ENCODE measurements around the gene KIAA1217.

Gene KIAA1217

GRCh38 chr10:24242562-24242961, 33.6 kb downstream of the KIAA1217 start:
- no peak for DNase-seq

GRCh38 chr10:24246365-24246764, 37.4 kb downstream of the KIAA1217 start:
- no peak for DNase-seq

- DNase-seq = no peak
These were observed 38.9 kb downstream of the KIAA1217 start for GRCh38 chr10:24247841-24248240.

- DNase-seq = no peak
These were observed 41.0 kb downstream of the KIAA1217 start for GRCh38 chr10:24249829-24250415.

DNA sequence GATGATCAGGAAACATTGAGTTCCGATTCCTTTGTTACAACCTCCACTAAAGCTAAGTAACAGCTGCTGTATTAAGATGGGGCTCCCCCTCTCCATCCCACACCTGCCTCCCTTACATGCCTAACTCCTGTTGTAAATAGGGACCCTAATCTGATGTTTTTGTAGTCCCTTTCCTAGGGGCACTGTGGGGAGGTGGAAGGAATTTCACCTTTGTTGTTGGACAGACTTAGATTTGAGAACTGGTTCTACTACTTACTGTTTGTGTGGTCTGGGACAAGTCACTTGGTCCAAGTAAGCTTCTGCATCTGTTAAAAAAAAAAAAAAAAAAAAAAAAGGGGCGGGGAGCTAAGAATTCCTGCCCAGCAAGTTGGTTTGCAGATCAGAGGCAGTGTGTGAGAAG, 42.6 kb downstream of the KIAA1217 start:
- no peak for DNase-seq

DNA sequence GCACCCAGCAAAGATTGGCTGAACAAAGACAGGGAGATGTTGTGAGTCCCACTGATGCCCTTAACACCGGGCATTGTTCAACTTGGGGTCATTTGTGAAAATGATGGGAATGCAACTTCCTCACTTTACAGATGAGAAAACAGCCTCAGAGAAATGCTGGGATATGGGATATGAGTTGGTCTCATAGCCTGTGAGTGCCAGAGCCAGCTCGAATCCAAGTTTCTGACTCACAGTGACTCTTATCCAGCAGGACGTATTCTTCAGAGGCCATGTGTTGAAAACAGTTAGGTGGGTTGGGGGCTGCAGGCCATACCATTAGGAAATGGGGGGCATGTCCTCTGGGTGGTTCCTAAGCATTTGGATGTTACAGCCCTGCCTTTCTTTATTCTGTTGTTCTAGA, 45.2 kb downstream of the KIAA1217 start:
- DNase-seq = no peak

- no peak for DNase-seq
These were observed 46.4 kb downstream of the KIAA1217 start for GRCh38 chr10:24255115-24255880.

DNA sequence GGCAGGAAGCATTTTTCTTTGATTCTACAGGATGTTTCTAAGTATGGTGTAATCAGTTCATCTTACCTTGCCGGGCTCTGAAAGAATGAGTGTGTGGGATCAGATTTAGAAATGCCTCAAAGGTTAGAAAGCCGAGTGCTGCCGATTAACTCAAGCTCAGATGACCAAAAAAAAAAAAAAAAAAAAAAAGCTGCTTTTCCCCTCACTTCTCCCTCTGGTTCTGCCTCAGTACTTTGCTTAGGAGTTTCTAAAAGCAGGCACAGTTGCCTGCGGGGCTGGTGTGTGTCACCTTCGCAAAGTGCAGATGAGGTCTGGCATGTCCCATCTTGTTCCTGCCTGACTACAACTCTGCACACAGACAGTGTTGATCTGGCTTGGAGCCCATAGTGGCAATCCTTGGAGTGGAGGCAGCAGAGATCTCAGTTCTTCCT, 47.0 kb downstream of the KIAA1217 start:
- DNase-seq = peak; percentile 44

- DNase-seq = peak; percentile 35
These were observed 47.7 kb downstream of the KIAA1217 start for GRCh38 chr10:24256619-24257107.

DNA sequence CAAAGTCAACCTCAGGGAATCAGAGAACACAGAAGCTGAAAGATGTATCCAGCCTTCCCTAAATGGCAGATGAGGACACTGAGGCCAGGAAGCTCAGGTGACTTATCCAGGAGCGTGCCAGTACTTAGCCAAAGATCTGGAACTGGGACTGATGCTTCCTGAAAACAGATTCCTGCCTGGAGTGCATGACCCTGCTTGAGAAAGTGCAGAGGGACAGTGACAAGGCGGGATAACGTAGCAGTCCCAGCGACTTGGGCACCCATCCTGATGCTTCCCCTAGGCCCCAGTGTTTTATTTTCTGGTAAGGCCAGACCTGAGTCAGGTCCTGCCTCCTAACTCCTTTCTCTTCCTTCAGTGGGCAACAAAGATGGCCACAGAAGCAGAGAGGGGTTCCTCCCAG, 48.6 kb downstream of the KIAA1217 start:
- no peak for DNase-seq

GRCh38 chr10:24259365-24260130, 50.6 kb downstream of the KIAA1217 start:
- no peak for DNase-seq

GRCh38 chr10:24261627-24262026, 52.7 kb downstream of the KIAA1217 start:
- no peak for DNase-seq

- DNase-seq = no peak
These were observed 54.1 kb downstream of the KIAA1217 start for GRCh38 chr10:24262929-24263590.

- no peak for DNase-seq
These were observed 60.5 kb downstream of the KIAA1217 start for GRCh38 chr10:24269476-24269875.

- DNase-seq = no peak
These were observed 63.4 kb downstream of the KIAA1217 start for GRCh38 chr10:24272374-24272773.

DNA sequence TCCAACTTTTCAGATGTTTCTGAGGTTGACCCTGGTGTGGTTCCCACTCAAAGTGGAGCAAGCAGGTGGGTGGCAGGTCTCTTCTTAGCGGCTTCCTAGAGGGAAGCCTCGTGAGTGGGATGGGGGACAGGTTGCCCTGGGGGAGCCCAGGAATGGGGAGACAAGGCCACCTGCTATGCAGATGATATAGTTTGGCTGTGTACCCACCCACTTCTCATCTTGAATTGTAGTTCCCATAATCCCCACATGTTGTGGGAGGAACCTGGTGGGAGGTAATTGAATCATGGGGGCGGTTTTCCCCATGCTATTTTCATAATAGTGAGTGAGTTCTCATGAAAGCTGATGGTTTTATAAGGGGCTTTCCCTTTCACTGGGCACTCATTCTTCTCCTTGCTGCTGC, 68.3 kb downstream of the KIAA1217 start:
- DNase-seq = no peak

- DNase-seq = no peak
These were observed 68.8 kb downstream of the KIAA1217 start for GRCh38 chr10:24277771-24278170.

DNA sequence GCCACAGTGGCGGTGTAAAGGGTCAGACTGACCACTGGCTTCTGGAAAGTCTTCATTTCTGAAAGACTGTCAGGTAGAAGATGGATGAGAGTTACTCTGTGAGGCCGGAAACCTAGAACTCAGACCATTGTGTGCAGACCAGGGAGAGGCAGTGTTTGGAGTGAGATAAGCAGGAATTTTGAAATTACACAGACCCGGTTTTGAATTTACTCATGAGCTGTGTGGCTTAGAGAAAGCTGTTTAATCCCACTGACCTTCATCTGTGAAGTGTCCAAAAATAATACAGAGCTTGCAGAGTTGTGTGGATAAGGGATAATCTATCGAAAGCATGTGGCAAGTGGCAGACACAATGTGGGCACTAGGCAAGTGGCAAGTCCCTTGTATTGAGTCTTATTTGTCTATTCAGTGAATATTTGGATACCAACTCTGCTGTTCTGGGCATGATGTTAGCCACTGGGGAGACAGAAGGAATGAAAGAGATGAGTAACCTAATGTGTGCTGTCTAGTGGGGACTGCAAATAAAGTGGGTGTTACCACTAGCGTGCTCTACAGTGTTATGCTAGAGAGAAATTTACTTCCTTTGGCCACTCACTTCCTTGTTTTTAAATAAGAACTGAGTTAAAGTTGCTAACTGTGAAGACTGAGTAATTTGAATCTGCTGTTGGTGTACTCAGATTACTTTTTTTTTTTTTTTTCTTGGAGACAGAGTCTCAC, 69.4 kb downstream of the KIAA1217 start:
- DNase-seq = no peak

- no peak for DNase-seq
These were observed 70.2 kb downstream of the KIAA1217 start for GRCh38 chr10:24279166-24279565.

DNA sequence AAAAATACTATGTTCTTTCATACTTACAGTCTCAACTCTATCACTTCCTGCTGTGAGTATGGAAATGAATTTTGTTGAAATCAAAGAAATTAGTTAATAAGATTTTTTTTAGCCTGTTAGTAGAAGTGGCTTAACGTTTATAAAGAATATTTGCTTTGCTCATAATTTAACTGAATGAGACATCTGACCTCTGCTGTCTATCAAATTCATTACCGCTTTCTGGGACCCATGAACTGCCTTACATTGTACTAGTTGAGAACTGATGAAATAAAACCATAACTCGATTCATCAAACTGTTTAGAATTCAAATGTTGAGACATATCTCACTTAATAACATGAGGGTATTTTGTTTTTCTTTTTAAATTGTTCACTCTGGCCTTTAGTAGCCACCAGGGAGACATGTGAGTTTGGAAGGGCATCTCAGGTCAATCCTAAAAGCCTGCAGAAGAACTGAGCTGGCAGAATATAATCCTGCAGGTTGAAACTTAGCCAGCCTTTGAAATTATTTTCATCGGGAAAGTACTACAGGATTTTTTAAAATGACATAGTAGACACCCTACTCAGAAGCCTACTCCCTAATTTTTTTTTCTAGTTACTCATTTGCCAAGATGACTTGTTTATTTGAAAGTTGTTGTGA, 78.7 kb downstream of the KIAA1217 start:
- DNase-seq = no peak

DNA sequence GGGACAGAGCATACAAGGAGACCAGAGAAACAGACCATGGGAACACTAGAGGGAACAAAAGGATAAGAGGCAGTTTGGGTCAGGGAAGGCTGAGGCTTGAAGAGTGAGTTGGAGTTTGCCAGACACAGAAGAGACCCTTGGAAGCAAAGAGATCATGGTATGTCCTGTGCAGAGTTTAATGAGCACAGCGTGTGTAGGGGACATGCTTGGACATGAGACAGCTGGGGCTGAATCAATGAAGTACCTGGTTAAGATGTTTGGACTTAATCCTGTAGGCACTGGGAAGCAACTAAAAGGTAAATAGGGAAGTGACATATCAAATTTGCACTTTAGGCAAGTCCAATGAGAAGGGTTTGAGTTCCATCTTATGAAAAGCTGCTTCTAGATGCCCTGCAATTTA, 79.6 kb downstream of the KIAA1217 start:
- no peak for DNase-seq

DNA sequence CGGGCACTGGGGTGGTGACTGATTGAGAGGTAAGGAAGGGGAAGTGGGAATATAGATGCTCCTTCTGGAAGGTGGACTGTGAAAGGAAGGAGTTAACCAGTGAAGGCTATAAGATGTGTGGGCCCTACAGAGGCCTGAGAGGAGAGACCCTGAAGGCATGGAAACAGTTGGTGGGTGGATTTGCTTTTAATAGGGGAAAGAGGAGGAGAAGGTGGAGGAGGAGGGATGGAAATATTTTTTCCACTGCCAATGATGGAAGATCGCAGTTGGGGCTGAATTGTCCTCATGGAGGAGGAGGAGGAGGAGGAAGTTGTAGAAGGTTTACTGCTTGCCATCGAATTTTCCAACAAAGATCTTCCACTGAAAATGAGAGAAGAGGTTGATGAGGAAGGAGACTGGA, 80.3 kb downstream of the KIAA1217 start:
- DNase-seq = no peak

Data from eye (tissue), 1 donor.